Femur (tissue), 1 donor: ENCODE results near the gene ADD3.

Experiments
- DNase-seq: peaks from one replicate; pipeline ENCODE4 v3.0.0-alpha.2; 2017

ADD3 gene

GRCh38 chr10:110007701-110008517 lies at the start of gene ADD3:
TSS of gene ADD3 (plus strand) at chr10:110007984. CDS start at chr10:110100654, 92,670 bp downstream.
- peak; percentile 98 for DNase-seq

DNA sequence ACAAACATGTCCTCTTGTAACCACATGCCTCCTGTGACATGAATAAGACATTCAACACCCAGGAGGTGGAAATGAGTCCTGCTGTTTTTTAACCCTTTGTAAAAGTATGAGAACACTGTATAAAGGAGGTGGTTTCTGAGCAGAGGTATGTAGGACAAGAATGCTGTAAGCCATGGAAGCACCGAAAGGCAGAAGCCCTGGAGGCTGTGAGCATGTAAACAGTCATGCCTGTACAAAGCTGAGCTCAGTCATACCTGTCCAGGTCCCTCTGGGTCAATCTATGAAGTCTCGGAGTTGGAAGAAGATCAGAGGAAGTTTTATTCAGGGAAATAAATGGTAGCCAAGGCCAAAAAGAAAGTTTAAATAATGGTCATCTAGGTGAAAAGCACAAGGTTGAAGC lies 49.7 kb upstream of the ADD3 start:
- no peak for DNase-seq

DNA sequence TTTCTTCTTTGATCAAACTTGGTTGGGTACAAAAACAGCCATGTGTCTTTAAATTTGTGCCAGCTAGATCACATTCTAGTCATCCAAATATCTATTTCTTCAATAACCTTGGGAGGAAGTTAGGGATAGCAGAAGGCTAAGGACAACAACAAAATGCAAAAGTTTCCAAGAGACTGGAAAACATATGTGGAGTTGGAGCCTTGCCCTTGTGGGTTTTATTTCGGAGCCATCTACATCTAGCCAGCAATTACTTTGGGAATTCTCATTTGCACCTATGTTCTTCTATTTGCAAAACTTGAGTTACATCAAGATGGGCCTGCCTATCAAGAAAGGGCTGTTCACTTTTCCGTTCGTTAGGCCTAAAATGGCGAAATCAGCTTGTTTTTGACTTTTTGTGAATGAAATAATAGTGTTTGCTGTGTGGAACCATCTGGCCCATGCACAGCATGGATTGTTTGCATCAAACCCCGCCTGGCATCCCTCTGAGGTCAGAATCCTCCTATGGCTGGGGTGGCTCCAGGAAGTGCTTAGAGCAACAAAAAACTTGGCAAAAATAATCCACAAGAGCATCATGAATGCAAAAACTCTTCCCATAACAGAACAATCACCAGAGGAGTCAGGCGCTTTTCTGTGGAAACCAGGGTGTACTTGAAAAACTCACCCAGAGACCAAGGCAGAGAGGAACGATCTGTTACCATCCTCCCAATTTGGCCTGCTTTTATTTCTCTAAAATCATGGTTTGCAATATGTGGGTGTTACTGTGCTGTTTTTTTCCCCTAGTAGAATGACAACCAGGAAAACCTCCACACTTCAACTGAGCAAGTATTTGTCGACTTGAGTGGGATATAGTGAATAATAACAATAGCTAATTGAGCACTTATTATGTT lies 48.3 kb upstream of the ADD3 start:
- no peak for DNase-seq

- no peak for DNase-seq
Observed at GRCh38 chr10:109960682-109961081, 47.1 kb upstream of the ADD3 start.

DNA sequence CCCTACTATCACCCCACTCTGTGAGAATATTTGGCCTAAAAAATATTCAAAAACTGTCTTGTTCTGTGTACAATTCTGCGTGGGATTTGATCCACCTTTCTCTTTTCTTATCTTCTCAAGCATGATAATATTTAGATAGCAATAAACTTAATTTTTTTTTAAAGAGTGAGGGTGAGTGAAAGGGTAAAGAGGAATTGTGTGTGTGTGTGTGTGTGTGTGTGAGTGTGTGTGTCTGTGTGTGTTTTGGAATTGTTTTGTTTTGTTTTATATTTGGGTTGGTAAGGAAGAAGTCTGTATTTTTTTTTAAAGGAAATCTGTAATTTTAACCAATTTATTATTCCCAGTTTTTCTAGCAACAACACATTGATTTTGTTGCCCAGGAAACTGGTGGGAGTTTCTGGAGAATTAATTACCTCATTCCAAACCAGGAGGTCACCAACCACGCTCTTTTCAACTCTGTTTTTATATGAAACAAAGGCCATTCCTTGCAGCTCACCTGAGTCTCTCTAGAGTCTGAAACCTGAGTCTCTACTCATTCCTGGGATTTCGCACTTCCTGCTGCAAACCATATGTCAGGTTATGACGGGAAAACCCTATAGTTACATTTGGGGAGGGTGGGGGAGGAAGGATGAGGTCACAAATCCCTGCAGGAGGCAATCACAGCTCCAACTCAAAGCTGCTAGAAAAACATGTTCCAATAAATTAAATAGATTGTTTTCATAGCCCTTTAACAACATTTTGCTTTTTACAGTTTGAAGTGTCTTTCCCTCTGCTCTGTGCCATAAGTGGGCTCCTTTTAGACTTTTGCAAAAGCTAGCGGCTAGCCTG lies 46.4 kb upstream of the ADD3 start:
- no peak for DNase-seq

- DNase-seq = no peak
Observed at GRCh38 chr10:109962247-109962646, 45.5 kb upstream of the ADD3 start.

DNA sequence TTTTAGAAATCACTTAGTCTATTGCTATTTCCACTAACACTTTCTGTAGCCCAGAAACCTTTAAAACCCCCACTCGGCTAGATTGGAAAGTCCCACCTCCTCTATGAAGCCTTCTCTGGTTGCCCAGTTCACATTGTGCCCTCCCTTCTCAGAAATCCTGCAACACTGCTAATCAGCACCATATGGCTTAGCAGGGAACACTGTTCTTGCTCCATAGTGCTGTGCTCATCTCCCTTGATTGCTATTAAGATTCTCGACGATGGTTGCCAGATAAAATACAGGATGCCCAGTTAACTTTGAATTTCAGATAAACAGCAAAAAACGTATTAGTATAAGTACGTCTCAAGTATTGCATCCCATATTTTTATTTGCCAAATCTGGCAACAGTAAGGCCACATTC lies 44.3 kb upstream of the ADD3 start:
- DNase-seq = no peak

- no peak for DNase-seq
Observed at GRCh38 chr10:109964318-109964717, 43.5 kb upstream of the ADD3 start.

GRCh38 chr10:109966961-109967738 lies 40.6 kb upstream of the ADD3 start:
- peak; percentile 47 for DNase-seq

DNA sequence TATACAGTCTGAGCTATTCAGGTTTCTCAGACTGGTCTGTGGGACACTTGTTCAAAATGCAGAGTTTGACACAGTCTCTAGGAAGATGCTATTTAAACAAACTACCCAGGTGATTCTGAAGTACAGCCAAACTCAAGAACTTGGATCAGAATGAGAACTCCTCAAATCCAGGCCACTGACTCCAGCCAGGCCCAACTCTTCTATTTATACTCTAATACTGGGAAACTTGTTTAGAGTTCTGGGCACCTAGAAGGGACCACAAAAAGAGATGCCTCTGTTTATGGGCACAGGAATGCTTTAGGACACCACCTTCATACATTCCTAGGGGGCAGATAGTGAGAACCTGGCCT lies 40.1 kb upstream of the ADD3 start:
- DNase-seq = no peak

GRCh38 chr10:109968953-109969759 lies 38.6 kb upstream of the ADD3 start:
- DNase-seq = no peak

- DNase-seq = no peak
Observed at GRCh38 chr10:109969760-109970346, 37.9 kb upstream of the ADD3 start.

- DNase-seq = no peak
Observed at GRCh38 chr10:109971634-109972033, 36.1 kb upstream of the ADD3 start.

DNA sequence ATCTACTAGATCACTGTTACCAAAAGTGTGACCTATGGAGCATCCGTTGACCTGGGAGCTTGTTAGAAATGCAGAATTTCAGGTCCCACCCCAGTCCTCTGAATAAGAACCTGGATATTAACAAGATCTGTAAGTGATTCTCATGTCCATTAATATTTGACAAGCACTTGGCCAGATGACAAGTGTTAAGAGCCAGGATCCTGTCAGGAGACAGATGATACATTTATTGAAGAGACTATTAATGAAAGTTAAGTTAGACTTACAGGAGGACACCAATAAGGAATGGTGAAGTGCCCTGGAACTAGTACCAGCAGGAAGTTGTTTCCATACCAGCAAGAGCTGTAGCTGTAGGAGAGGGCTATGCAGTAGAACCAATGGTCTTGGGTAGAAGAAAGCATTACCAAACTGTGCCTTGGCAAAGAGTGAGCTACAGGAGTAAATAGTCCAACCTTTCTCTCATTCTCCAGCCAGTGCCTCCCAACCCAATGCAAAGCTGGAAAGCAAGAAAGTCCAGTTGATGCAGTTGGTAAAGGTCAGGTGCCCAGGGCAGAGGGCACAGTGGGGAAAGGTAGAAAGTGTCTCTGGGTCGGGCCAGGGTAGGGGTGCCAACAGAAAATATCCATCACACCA lies 35.3 kb upstream of the ADD3 start:
- DNase-seq = no peak

GRCh38 chr10:109973326-109973829 lies 34.4 kb upstream of the ADD3 start:
- DNase-seq = no peak

DNA sequence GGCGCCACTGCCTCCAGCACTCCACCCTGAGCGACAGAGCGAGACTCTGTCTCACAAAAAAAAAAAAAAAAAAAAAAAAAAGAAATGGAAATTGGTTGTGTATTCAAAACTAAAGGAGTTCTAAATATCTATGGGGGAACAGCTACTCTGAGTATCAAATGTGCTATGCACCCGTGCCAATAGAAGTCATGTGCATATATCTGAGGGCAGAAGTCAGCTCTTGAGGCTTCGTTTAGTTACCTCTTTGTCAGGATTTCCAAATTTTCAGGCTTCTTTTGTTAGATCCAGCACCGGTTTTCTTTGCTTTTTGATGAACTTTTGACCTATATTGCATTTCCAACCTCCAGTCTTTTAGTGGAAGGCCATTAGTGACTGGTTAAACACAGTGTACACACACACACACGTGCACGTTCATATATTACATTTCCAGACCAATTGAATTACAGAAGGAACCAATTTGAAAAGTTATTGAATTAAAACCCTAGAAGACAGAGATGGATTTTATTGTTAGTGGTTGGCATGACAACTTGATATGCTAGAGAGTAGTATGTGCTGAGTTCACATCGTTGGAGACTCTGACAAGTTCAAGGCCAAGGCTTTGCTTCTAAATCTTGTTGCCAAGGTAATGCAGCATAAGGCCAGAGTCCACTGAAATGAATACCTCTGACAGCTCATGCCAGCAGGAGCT lies 33.1 kb upstream of the ADD3 start:
- no peak for DNase-seq

DNA sequence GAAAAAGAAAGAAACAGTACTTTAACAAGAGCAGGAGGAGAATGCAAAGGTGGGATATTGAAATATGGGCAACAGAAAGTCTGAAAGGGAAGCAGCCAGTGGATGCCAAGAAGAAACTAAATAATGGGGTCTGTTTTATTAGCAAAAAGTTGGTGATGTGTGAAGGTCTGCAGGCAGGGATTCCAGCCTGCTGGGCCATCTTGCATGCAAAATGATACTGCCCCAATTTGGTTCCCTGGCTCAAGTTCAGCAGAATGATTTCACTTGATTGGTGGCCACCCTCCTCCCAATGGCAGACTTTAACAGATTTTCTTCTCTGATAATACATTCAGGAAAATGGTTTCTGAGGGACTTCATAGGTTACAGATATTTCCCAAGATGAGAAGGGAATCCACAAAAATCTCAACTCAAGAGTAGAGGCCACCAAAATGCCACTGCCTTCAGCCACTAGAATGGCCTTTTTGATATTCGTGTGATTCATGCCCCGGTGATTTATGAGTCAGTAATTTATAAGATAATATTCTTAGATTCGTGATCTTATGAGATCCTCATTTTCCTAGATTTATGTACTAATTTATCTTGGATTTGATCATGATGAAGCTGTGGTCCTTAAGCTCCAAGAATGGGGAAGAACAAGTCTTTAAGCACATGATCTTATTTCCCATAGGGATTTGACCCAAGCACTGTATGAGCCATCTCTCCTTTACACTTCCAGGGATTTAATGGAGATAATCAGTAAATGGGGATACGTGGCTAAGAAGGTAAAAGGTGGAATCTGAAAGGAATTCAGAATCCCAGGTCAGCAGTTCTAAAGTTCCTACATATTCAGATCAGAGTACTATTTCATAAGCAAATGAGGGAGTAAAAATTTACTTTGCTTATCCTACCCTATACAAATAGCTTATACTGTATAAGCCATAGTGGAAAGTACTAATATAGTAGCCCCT lies 32.3 kb upstream of the ADD3 start:
- DNase-seq = no peak

DNA sequence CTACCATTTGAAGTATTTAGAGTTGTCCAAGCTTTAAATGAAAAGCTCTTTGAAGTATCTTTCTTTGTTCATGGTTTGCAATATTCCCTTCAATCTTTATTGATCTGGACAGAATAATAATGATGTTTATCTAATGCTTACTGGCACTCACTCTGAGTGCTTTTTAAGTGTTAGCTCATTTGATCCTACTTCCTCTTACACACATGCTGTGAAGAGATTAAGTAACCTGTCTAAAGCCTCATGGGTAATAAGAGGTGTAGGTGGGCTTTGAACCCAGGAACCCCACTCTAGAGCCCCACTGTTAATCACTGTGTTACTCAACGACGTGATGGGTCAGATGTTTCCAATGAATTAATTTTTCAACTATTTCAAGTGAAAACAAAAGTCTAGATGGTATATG lies 31.1 kb upstream of the ADD3 start:
- DNase-seq = no peak
